Measurements from ENCODE around the gene PNPO. TPM values are rescaled to one million over a fixed set of nuclear protein-coding genes. Genes with fewer than 3 reads are reported as not detected.
A peak's percentile ranks its signal among the peaks of the same experiment; 100 is the strongest.

PNPO gene
- total RNA-seq, 2 donors from 2014 or later, result 37.3 to 55.2 TPM

- intact Hi-C loops (cut with DNase I), result loop anchor here (5.0 kb wide), 1 partner anchor 39 kb away; no protein-coding TSS in a partner anchor
- H3K9me3 ChIP-seq, result no peaks in the 10 kb centered on the region
- no peak overlapping the region for H3K4me3 ChIP-seq
- peaks cover 5% of the 10 kb centered on the region for H3K4me1 ChIP-seq (replicated peaks)
- TF ChIP-seq POLR2A (IDR thresholded peaks at IDR 0.05) (no peak), POLR2AphosphoS5 (IDR thresholded peaks at IDR 0.05) (no peak), CTCF (IDR thresholded peaks at IDR 0.05) (peak; percentile 19 to 74 (median 64))
- peaks cover 13 to 37% of the 10 kb centered on the region in 2 donors for H3K36me3 ChIP-seq
- WGBS, result 14% methylated on average over 7 of the region's 7 CpGs
- H3K27ac ChIP-seq, result no peak overlapping the region
- H3K27me3 ChIP-seq (replicated peaks; ENCODE audit: insufficient read depth), result no peaks in the 10 kb centered on the region
- peak; percentile 37 for DNase-seq (ENCODE audit: low spot score)
Measured at GRCh38 chr17:47978324-47978723, 37.0 kb downstream of the PNPO start.

GRCh38 chr17:47980541-47980940, 39.2 kb downstream of the PNPO start:
- Histone ChIP-seq H3K36me3 (peaks cover 8 to 26% of the 10 kb centered on the region in 2 donors), H3K4me1 (replicated peaks) (peaks cover 15% of the 10 kb centered on the region)
- intact Hi-C loops (cut with DNase I), result no loop called here

GRCh38 chr17:47981462-47981861, 40.1 kb downstream of the PNPO start:
- 96% methylated on average over 9 of the region's 9 CpGs for WGBS
- Histone ChIP-seq H3K36me3 (peaks cover 8 to 19% of the 10 kb centered on the region in 2 donors), H3K27me3 (replicated peaks; ENCODE audit: insufficient read depth) (no peaks in the 10 kb centered on the region), H3K4me3 (no peak overlapping the region), H3K27ac (no peak overlapping the region), H3K4me1 (replicated peaks) (peaks cover 15% of the 10 kb centered on the region), H3K9me3 (no peaks in the 10 kb centered on the region)
- no peak for DNase-seq (ENCODE audit: low spot score)
- TF ChIP-seq CTCF (IDR thresholded peaks at IDR 0.05) (no peak), POLR2A (IDR thresholded peaks at IDR 0.05) (no peak), POLR2AphosphoS5 (IDR thresholded peaks at IDR 0.05) (no peak)
- intact Hi-C loops (cut with DNase I), result no loop called here

More at GRCh38 chr17:47980541-47980940, 39.2 kb downstream of the PNPO start:
- TF ChIP-seq POLR2AphosphoS5 (IDR thresholded peaks at IDR 0.05) (no peak), POLR2A (IDR thresholded peaks at IDR 0.05) (no peak), CTCF (IDR thresholded peaks at IDR 0.05) (no peak)
- no peak overlapping the region for H3K27ac ChIP-seq
- H3K4me3 ChIP-seq, result no peak overlapping the region
- DNase-seq (ENCODE audit: low spot score), result no peak
- no peaks in the 10 kb centered on the region for H3K27me3 ChIP-seq (replicated peaks; ENCODE audit: insufficient read depth)
- no peaks in the 10 kb centered on the region for H3K9me3 ChIP-seq

GRCh38 chr17:47982091-47982617, 40.8 kb downstream of the PNPO start:
- H3K36me3 ChIP-seq, result peaks cover 8 to 19% of the 10 kb centered on the region in 2 donors
- intact Hi-C loops (cut with DNase I), result no loop called here

More at GRCh38 chr17:47982091-47982617, 40.8 kb downstream of the PNPO start:
- Histone ChIP-seq H3K4me1 (replicated peaks) (peaks cover 18% of the 10 kb centered on the region), H3K4me3 (no peak overlapping the region), H3K27me3 (replicated peaks; ENCODE audit: insufficient read depth) (no peaks in the 10 kb centered on the region), H3K27ac (no peak overlapping the region), H3K9me3 (no peaks in the 10 kb centered on the region)
- no peak for DNase-seq (ENCODE audit: low spot score)
- TF ChIP-seq POLR2AphosphoS5 (IDR thresholded peaks at IDR 0.05) (no peak), POLR2A (IDR thresholded peaks at IDR 0.05) (no peak), CTCF (IDR thresholded peaks at IDR 0.05) (no peak)
- 77% methylated on average over 14 of the region's 14 CpGs for WGBS
